IPS-NIHi7 (cell line): ENCODE results near the gene ZNF665.
"Not testable (repeated sequence)": the region's sequence is repeated elsewhere in the genome, so short reads cannot be mapped to it uniquely, and the experiment has no call there.

Source experiments
- DNase-seq: peaks from one replicate; pipeline ENCODE4 v3.0.0; 2012; ENCODE audit warnings: mixed read lengths; ENCODE audit errors: extremely low spot score

Gene ZNF665

GRCh38 chr19:53192771-53193534 is at the start of gene ZNF665:
Gene ZNF665 (minus strand): TSS chr19:53193358. CDS start chr19:53182898, 10,460 bp downstream.
- DNase-seq: peak; percentile 86

- no peak for DNase-seq
Observed at GRCh38 chr19:53237114-53237777, 44.1 kb upstream of the ZNF665 start.

GRCh38 chr19:53224606-53225005 is 31.4 kb upstream of the ZNF665 start:
- no peak for DNase-seq

GRCh38 chr19:53222716-53223115 is 29.6 kb upstream of the ZNF665 start:
- DNase-seq: not testable (repeated sequence)

- no peak for DNase-seq
Observed at GRCh38 chr19:53212703-53213320, 19.7 kb upstream of the ZNF665 start.

GRCh38 chr19:53211554-53211953 is 18.4 kb upstream of the ZNF665 start:
- not testable (repeated sequence) for DNase-seq

- DNase-seq: peak; percentile 100
Observed at GRCh38 chr19:53196777-53197396, 3.7 kb upstream of the ZNF665 start.

GRCh38 chr19:53195265-53195903 is 2.2 kb upstream of the ZNF665 start:
- peak; percentile 68 for DNase-seq

- DNase-seq: no peak
Observed at GRCh38 chr19:53193535-53194222, 521 bp upstream of the ZNF665 start.

GRCh38 chr19:53190253-53190652 is 2.9 kb downstream of the ZNF665 start:
- no peak for DNase-seq

- not testable (repeated sequence) for DNase-seq
Observed at GRCh38 chr19:53189691-53190198, 3.4 kb downstream of the ZNF665 start.

- not testable (repeated sequence) for DNase-seq
Observed at GRCh38 chr19:53185155-53185882, 7.8 kb downstream of the ZNF665 start.

GRCh38 chr19:53183146-53183764 is 9.9 kb downstream of the ZNF665 start:
- DNase-seq: peak; percentile 41

GRCh38 chr19:53182202-53182601 is 11.0 kb downstream of the ZNF665 start:
- no peak for DNase-seq

GRCh38 chr19:53177986-53178385 is 15.2 kb downstream of the ZNF665 start:
- peak; percentile 11 for DNase-seq

- no peak for DNase-seq
Observed at GRCh38 chr19:53172889-53173288, 20.3 kb downstream of the ZNF665 start.

GRCh38 chr19:53165691-53166091 is 27.5 kb downstream of the ZNF665 start:
- DNase-seq: no peak

GRCh38 chr19:53161123-53161522 is 32.0 kb downstream of the ZNF665 start:
- DNase-seq: no peak

- no peak for DNase-seq
Observed at GRCh38 chr19:53160350-53160749, 32.8 kb downstream of the ZNF665 start.
